Stimulated activated naive B cell treated with anti-CD40 and anti-IgM and Interleukin-4, amounts not matched to agents 10 μg/mL and 1 μg/mL and 100 μg/mL, for 72 hours (primary cell): ENCODE results near the gene SBF2.

Source experiments
- ATAC-seq, 2 donors: fragments of 150-1000 bp; cut with Tn5 transposase; replicated peaks; 2 replicates each; pipeline ENCODE4 v1.10.0; 2021; ENCODE audit warnings: moderate library complexity in 1 of 2
- DNase-seq: peaks from one replicate; pipeline ENCODE4 v3.0.0; 2021
- H3K27ac Mint-ChIP-seq: one replicate; pipeline ENCODE4 v1.8.0; 2022; ENCODE audit warnings: mild to moderate bottlenecking, mixed read lengths
- H3K27me3 Mint-ChIP-seq, 2 donors: one replicate each; pipeline ENCODE4 v1.8.0; 2022; ENCODE audit warnings: mixed read lengths in 2 of 2
- H3K36me3 Mint-ChIP-seq, 2 donors: one replicate each; pipeline ENCODE4 v1.8.0; 2022; ENCODE audit warnings: mixed read lengths in 2 of 2, mild to moderate bottlenecking in 1 of 2
- H3K4me1 Mint-ChIP-seq, 2 donors: one replicate each; pipeline ENCODE4 v1.8.0; 2022; ENCODE audit warnings: mixed read lengths in 2 of 2, mild to moderate bottlenecking in 1 of 2
- H3K4me3 Mint-ChIP-seq, 2 donors: one replicate each; pipeline ENCODE4 v1.8.0; 2022; ENCODE audit warnings: mild to moderate bottlenecking in 2 of 2, mixed read lengths in 2 of 2, moderate library complexity in 1 of 2
- H3K9me3 Mint-ChIP-seq, 2 donors: one replicate each; pipeline ENCODE4 v1.8.0; 2022; ENCODE audit warnings: mixed read lengths in 2 of 2, mild to moderate bottlenecking in 1 of 2

The SBF2 gene

GRCh38 chr11:9831122-9831521 is 462.9 kb downstream of the SBF2 start:
- peaks cover 4 to 10% of the 10 kb centered on the region in 2 donors for H3K36me3 Mint-ChIP-seq
- no peaks in the 10 kb centered on the region for H3K9me3 Mint-ChIP-seq
- ATAC-seq: no peak
- no peak for DNase-seq
- no peaks in the 10 kb centered on the region for H3K27me3 Mint-ChIP-seq
- H3K4me3 Mint-ChIP-seq: no peak overlapping the region
- H3K4me1 Mint-ChIP-seq: peaks cover 0 to 4% of the 10 kb centered on the region in 2 donors
- no peak overlapping the region for H3K27ac Mint-ChIP-seq

- no peaks in the 10 kb centered on the region for H3K9me3 Mint-ChIP-seq
- no peaks in the 10 kb centered on the region for H3K27me3 Mint-ChIP-seq
- H3K36me3 Mint-ChIP-seq: peaks cover 4 to 11% of the 10 kb centered on the region in 2 donors
- DNase-seq: no peak
- H3K4me3 Mint-ChIP-seq: no peak overlapping the region
- ATAC-seq: no peak
- peaks cover 0 to 5% of the 10 kb centered on the region in 2 donors for H3K4me1 Mint-ChIP-seq
- no peak overlapping the region for H3K27ac Mint-ChIP-seq
Observed at GRCh38 chr11:9827708-9828107, 466.3 kb downstream of the SBF2 start.

- Mint-ChIP-seq H3K4me3 (no peak overlapping the region), H3K4me1 (peaks cover 0 to 5% of the 10 kb centered on the region in 2 donors), H3K27me3 (no peaks in the 10 kb centered on the region), H3K27ac (no peak overlapping the region), H3K9me3 (no peaks in the 10 kb centered on the region), H3K36me3 (peaks cover 0 to 7% of the 10 kb centered on the region in 2 donors)
- DNase-seq (no peak), ATAC-seq (no peak)
Observed at GRCh38 chr11:9826390-9826789, 467.6 kb downstream of the SBF2 start.

- H3K36me3 Mint-ChIP-seq: peaks cover 0 to 7% of the 10 kb centered on the region in 2 donors
- no peaks in the 10 kb centered on the region for H3K27me3 Mint-ChIP-seq
- H3K9me3 Mint-ChIP-seq: no peaks in the 10 kb centered on the region
- ATAC-seq: no peak
- DNase-seq: no peak
- H3K4me1 Mint-ChIP-seq: peaks cover 0 to 5% of the 10 kb centered on the region in 2 donors
- H3K27ac Mint-ChIP-seq: no peak overlapping the region
- H3K4me3 Mint-ChIP-seq: no peak overlapping the region
Observed at GRCh38 chr11:9825895-9826294, 468.1 kb downstream of the SBF2 start.

GRCh38 chr11:9825315-9825714 is 468.7 kb downstream of the SBF2 start:
- ATAC-seq: no peak
- Mint-ChIP-seq H3K27ac (no peak overlapping the region), H3K4me1 (peaks cover 0 to 5% of the 10 kb centered on the region in 2 donors)

GRCh38 chr11:9823887-9824385 is 470.1 kb downstream of the SBF2 start:
- H3K27ac Mint-ChIP-seq: no peak overlapping the region
- no peaks in the 10 kb centered on the region for H3K9me3 Mint-ChIP-seq
- peaks cover 0 to 3% of the 10 kb centered on the region in 2 donors for H3K36me3 Mint-ChIP-seq
- H3K27me3 Mint-ChIP-seq: no peaks in the 10 kb centered on the region
- no peak for ATAC-seq
- DNase-seq: no peak
- no peak overlapping the region for H3K4me3 Mint-ChIP-seq
- H3K4me1 Mint-ChIP-seq: peaks cover 0 to 5% of the 10 kb centered on the region in 2 donors

More at GRCh38 chr11:9825315-9825714, 468.7 kb downstream of the SBF2 start:
- no peaks in the 10 kb centered on the region for H3K9me3 Mint-ChIP-seq
- peaks cover 0 to 7% of the 10 kb centered on the region in 2 donors for H3K36me3 Mint-ChIP-seq
- DNase-seq: no peak
- no peaks in the 10 kb centered on the region for H3K27me3 Mint-ChIP-seq
- no peak overlapping the region for H3K4me3 Mint-ChIP-seq

GRCh38 chr11:9823439-9823838 is 470.6 kb downstream of the SBF2 start:
- Mint-ChIP-seq H3K27me3 (no peaks in the 10 kb centered on the region), H3K4me1 (peaks cover 0 to 5% of the 10 kb centered on the region in 2 donors), H3K4me3 (no peak overlapping the region), H3K9me3 (no peaks in the 10 kb centered on the region), H3K36me3 (peaks cover 0 to 3% of the 10 kb centered on the region in 2 donors), H3K27ac (no peak overlapping the region)
- DNase-seq (no peak), ATAC-seq (no peak)

GRCh38 chr11:9821008-9821752 is 472.8 kb downstream of the SBF2 start:
- DNase-seq (no peak), ATAC-seq (no peak)
- H3K27me3 Mint-ChIP-seq: no peaks in the 10 kb centered on the region
- H3K27ac Mint-ChIP-seq: no peak overlapping the region
- peaks cover 0 to 2% of the 10 kb centered on the region in 2 donors for H3K36me3 Mint-ChIP-seq
- H3K4me3 Mint-ChIP-seq: no peak overlapping the region
- H3K9me3 Mint-ChIP-seq: no peaks in the 10 kb centered on the region
- H3K4me1 Mint-ChIP-seq: peaks cover 0 to 2% of the 10 kb centered on the region in 2 donors

GRCh38 chr11:9820260-9820659 is 473.8 kb downstream of the SBF2 start:
- H3K9me3 Mint-ChIP-seq: no peaks in the 10 kb centered on the region
- H3K27ac Mint-ChIP-seq: no peak overlapping the region
- H3K4me3 Mint-ChIP-seq: no peak overlapping the region
- peaks cover 2 to 3% of the 10 kb centered on the region in 2 donors for H3K36me3 Mint-ChIP-seq
- no peak for DNase-seq
- H3K27me3 Mint-ChIP-seq: no peaks in the 10 kb centered on the region
- no peak for ATAC-seq
- H3K4me1 Mint-ChIP-seq: no peaks in the 10 kb centered on the region

GRCh38 chr11:9817191-9817590 is 476.8 kb downstream of the SBF2 start:
- DNase-seq (no peak), ATAC-seq (no peak)
- Mint-ChIP-seq H3K4me1 (no peaks in the 10 kb centered on the region), H3K9me3 (no peaks in the 10 kb centered on the region), H3K36me3 (peaks cover 2 to 7% of the 10 kb centered on the region in 2 donors), H3K4me3 (no peak overlapping the region), H3K27me3 (no peaks in the 10 kb centered on the region), H3K27ac (no peak overlapping the region)

- peaks cover 13 to 18% of the 10 kb centered on the region in 2 donors for H3K36me3 Mint-ChIP-seq
- no peak overlapping the region for H3K4me3 Mint-ChIP-seq
- ATAC-seq (no peak), DNase-seq (no peak)
- H3K9me3 Mint-ChIP-seq: no peaks in the 10 kb centered on the region
- no peak overlapping the region for H3K27ac Mint-ChIP-seq
- H3K4me1 Mint-ChIP-seq: no peaks in the 10 kb centered on the region
- H3K27me3 Mint-ChIP-seq: no peaks in the 10 kb centered on the region
Observed at GRCh38 chr11:9815486-9816136, 478.4 kb downstream of the SBF2 start.

- H3K27ac Mint-ChIP-seq: no peak overlapping the region
- DNase-seq: no peak
- H3K36me3 Mint-ChIP-seq: peaks cover 13 to 18% of the 10 kb centered on the region in 2 donors
- no peaks in the 10 kb centered on the region for H3K4me1 Mint-ChIP-seq
- no peak overlapping the region for H3K4me3 Mint-ChIP-seq
- ATAC-seq: no peak
- H3K9me3 Mint-ChIP-seq: no peaks in the 10 kb centered on the region
- no peaks in the 10 kb centered on the region for H3K27me3 Mint-ChIP-seq
Observed at GRCh38 chr11:9814108-9814507, 479.9 kb downstream of the SBF2 start.

- peaks cover 34 to 41% of the 10 kb centered on the region in 2 donors for H3K36me3 Mint-ChIP-seq
- ATAC-seq: no peak
Observed at GRCh38 chr11:9808943-9809342, 485.1 kb downstream of the SBF2 start.

GRCh38 chr11:9806946-9807687 is 486.9 kb downstream of the SBF2 start:
- Mint-ChIP-seq H3K27me3 (no peaks in the 10 kb centered on the region), H3K4me3 (no peak overlapping the region), H3K9me3 (no peaks in the 10 kb centered on the region), H3K36me3 (peaks cover 37% of the 10 kb centered on the region in 2 donors), H3K4me1 (peaks cover 0 to 12% of the 10 kb centered on the region in 2 donors), H3K27ac (no peak overlapping the region)
- DNase-seq (no peak), ATAC-seq (no peak)

More at GRCh38 chr11:9808943-9809342, 485.1 kb downstream of the SBF2 start:
- Mint-ChIP-seq H3K9me3 (no peaks in the 10 kb centered on the region), H3K27ac (no peak overlapping the region), H3K4me1 (peaks cover 0 to 6% of the 10 kb centered on the region in 2 donors), H3K4me3 (no peak overlapping the region), H3K27me3 (no peaks in the 10 kb centered on the region)
- DNase-seq: no peak
